Small intestine (tissue), 7 donors: ENCODE results near the gene DNAJB13. TPM values are rescaled to one million over a fixed set of nuclear protein-coding genes. Genes with fewer than 3 reads are reported as not detected.

Experiments
- DNase-seq, 2 donors: peaks; one replicate each; pipeline versions ENCODE4 v3.0.0 to v3.0.0-alpha.2; 2013
- FAIRE-seq: peaks from 2 replicates; lab custom pipeline; 2012; peaks lifted over from hg19 to GRCh38; lab: Jason Lieb, UNC
- H3K27ac ChIP-seq, 3 donors: one replicate each; pipeline ENCODE4 v1.5.1; 2013; ENCODE audit warnings: low read length in 2 of 3, mild to moderate bottlenecking in 2 of 3, control low read depth in 1 of 3, inconsistent platforms in 1 of 3, low read depth in 1 of 3, moderate library complexity in 1 of 3
- H3K27me3 ChIP-seq, 3 donors: one replicate each; pipeline ENCODE4 v1.6.1; 2013; ENCODE audit warnings: low read length in 3 of 3, inconsistent platforms in 1 of 3; ENCODE audit not compliant: control insufficient read depth in 3 of 3, insufficient read depth in 3 of 3
- H3K36me3 ChIP-seq, 3 donors: one replicate each; pipeline ENCODE4 v1.6.1; 2013; ENCODE audit warnings: low read length in 3 of 3, inconsistent platforms in 1 of 3, low read depth in 1 of 3, mild to moderate bottlenecking in 1 of 3, moderate library complexity in 1 of 3; ENCODE audit not compliant: control insufficient read depth in 3 of 3, insufficient read depth in 2 of 3
- H3K4me1 ChIP-seq, 3 donors: one replicate each; pipeline ENCODE4 v1.6.1; 2013; ENCODE audit warnings: low read length in 2 of 3, inconsistent platforms in 1 of 3, low read depth in 1 of 3, mild to moderate bottlenecking in 1 of 3, moderate library complexity in 1 of 3; ENCODE audit not compliant: control insufficient read depth in 3 of 3, insufficient read depth in 2 of 3
- H3K4me3 ChIP-seq, 3 donors: one replicate each; pipeline ENCODE4 v1.5.1; 2013; ENCODE audit warnings: low read length in 3 of 3, control low read depth in 1 of 3, inconsistent platforms in 1 of 3, low read depth in 1 of 3, mild to moderate bottlenecking in 1 of 3, moderate library complexity in 1 of 3
- H3K9me3 ChIP-seq, 2 donors: one replicate each; pipeline ENCODE4 v1.6.1; 2013; ENCODE audit warnings: low read depth in 1 of 2, low read length in 1 of 2; ENCODE audit not compliant: control insufficient read depth in 2 of 2, insufficient read depth in 1 of 2
- WGBS, 3 donors: extraction: QIAGEN DNeasy Blood & Tissue Kit; methylation state at CpG; one replicate each; pipeline ENCODE4 v1.1.7; 2013; 5-methylcytosine and 5-hydroxymethylcytosine counted together
- polyA plus RNA-seq, 4 donors: library from polyadenylated mRNA; stranded (reverse) in 3 of 4; unstranded in 1 of 4; fragments of 200-250 nt in 3 of 4; fragments of 120-200 nt in 1 of 4; gene quantifications; one replicate each; pipeline versions ENCODE4 v1.2.1 to v1.2.3, GENCODE V29; 2013
- donor health status: healthy with polysubstance abuse.
- donor health status: control.
- donor health status: control.
- donor health status: Bipolar disorder and iron deficiency.
- donor health status: healthy.

Gene DNAJB13
- polyA plus RNA-seq, 4 donors: 0.03 to 4.5 (median 0.33) TPM

DNA sequence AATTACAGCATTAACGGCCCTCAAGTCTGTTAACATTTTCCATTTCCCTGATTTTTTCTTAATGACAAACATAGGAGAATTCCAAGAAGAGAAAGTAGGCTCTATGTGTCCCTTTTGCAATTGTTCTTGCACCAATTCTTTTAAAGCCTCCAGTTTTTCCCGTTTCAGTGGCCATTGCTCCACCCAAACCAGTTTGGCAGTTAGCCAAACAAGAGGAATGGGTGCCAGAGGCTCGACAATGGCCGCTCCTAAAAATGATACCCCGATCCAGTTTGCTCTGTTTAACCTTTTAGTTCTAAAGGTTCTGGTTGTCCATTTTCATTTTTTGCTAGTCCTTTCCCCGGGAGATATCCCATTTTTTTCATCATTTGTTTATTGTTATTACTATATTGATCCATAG, 6.7 kb upstream of the DNAJB13 start:
- no peaks in the 10 kb centered on the region for H3K4me1 ChIP-seq
- no peak overlapping the region for H3K27ac ChIP-seq
- no peaks in the 10 kb centered on the region for H3K36me3 ChIP-seq
- DNase-seq (no peak), FAIRE-seq (no peak)
- H3K9me3 ChIP-seq: peaks cover 0 to 26% of the 10 kb centered on the region in 2 donors
- no peaks in the 10 kb centered on the region for H3K27me3 ChIP-seq
- WGBS, 3 donors: 56 to 64% (median 63%) methylated on average over 6 of the region's 6 CpGs
- H3K4me3 ChIP-seq: no peak overlapping the region

DNA sequence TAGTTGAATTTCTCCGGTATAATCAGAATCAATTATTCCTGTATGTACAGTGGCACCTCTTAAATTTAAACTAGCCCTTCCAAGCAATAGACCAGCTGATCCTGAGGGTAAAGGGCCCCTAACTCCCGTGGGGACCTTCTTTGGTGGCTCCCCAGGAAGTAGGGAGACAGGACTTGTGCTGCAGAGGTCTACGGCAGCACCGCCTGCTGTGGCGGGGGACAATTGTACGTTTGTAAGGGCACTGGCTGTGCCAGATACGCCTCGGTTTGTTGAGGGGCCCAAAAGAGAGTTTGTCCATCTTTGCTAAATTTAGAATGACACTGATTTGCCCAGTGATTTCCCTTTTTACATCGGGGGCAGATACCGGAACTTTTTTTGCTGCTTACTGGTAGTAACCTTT, 5.9 kb upstream of the DNAJB13 start:
- H3K36me3 ChIP-seq: no peaks in the 10 kb centered on the region
- WGBS, 3 donors: 78 to 87% (median 82%) methylated on average over 10 of the region's 10 CpGs
- H3K4me1 ChIP-seq: no peaks in the 10 kb centered on the region
- H3K9me3 ChIP-seq: peaks cover 0 to 21% of the 10 kb centered on the region in 2 donors
- FAIRE-seq (no peak), DNase-seq (no peak)
- no peak overlapping the region for H3K27ac ChIP-seq
- H3K27me3 ChIP-seq: no peaks in the 10 kb centered on the region
- no peak overlapping the region for H3K4me3 ChIP-seq

GRCh38 chr11:73945396-73945795, 5.4 kb upstream of the DNAJB13 start:
- 66 to 72% (median 68%) methylated on average over 4 of the region's 4 CpGs for WGBS, 3 donors
- DNase-seq (no peak), FAIRE-seq (no peak)
- H3K4me1 ChIP-seq: no peaks in the 10 kb centered on the region
- no peaks in the 10 kb centered on the region for H3K27me3 ChIP-seq
- H3K36me3 ChIP-seq: no peaks in the 10 kb centered on the region
- no peak overlapping the region for H3K4me3 ChIP-seq
- no peak overlapping the region for H3K27ac ChIP-seq
- peaks cover 0 to 21% of the 10 kb centered on the region in 2 donors for H3K9me3 ChIP-seq

- H3K9me3 ChIP-seq: peaks cover 0 to 13% of the 10 kb centered on the region in 2 donors
- no peak overlapping the region for H3K27ac ChIP-seq
- 69 to 78% (median 75%) methylated on average over 13 of the region's 13 CpGs for WGBS, 3 donors
- H3K4me1 ChIP-seq: no peaks in the 10 kb centered on the region
- no peak for FAIRE-seq
- H3K4me3 ChIP-seq: no peak overlapping the region
- peak in 1 of 2 donors; percentile 64 for DNase-seq
- no peaks in the 10 kb centered on the region for H3K27me3 ChIP-seq
- no peaks in the 10 kb centered on the region for H3K36me3 ChIP-seq
Measured at GRCh38 chr11:73946798-73947458, 3.9 kb upstream of the DNAJB13 start.

DNA sequence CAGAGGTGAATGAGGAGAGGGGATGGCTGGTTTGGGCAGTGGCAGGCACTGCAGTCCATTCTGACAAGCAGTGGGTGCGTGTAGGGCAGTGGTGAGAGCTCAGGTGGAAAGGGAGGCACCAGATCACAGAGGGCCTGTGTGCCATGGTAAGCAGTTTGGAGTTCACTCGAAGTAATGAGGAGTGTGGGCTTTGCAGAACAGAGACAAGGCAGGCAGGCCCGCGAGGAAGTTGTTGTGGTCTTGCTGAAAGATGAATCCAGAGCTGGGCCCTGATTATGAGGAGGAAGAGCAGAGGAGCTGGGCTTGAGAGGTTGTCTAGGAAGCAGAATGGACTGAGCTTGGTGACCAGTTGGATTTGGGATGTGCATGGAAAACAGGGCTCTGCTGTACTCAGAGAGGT, 1.6 kb upstream of the DNAJB13 start:
- H3K27me3 ChIP-seq: no peaks in the 10 kb centered on the region
- H3K4me3 ChIP-seq: no peak overlapping the region
- no peaks in the 10 kb centered on the region for H3K4me1 ChIP-seq
- no peak overlapping the region for H3K27ac ChIP-seq
- FAIRE-seq (no peak), DNase-seq (no peak)
- WGBS, 3 donors: 84 to 87% (median 84%) methylated on average over 4 of the region's 4 CpGs
- no peaks in the 10 kb centered on the region for H3K36me3 ChIP-seq
- peaks cover 0 to 10% of the 10 kb centered on the region in 2 donors for H3K9me3 ChIP-seq

DNA sequence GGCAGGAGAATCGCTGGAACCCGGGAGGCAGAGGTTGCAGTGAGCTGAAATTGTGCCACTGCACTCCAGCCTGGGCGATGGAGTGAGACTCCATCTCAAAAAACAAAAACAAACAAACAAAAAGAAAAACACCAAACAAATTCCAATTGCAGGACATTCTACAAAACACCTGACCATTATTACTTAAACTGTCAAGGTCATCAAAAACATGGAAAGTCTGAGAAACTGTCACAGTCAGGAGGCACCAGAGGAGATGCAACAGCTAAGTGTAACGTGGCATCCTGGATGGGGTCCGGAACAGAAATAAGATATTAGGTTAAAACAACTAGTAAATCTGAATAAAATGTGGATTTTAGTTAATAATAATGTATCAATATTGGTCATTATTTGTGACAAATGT, 914 bp upstream of the DNAJB13 start:
- no peaks in the 10 kb centered on the region for H3K4me1 ChIP-seq
- H3K27ac ChIP-seq: no peak overlapping the region
- FAIRE-seq (no peak), DNase-seq (no peak)
- H3K27me3 ChIP-seq: no peaks in the 10 kb centered on the region
- H3K36me3 ChIP-seq: no peaks in the 10 kb centered on the region
- peaks cover 0 to 10% of the 10 kb centered on the region in 2 donors for H3K9me3 ChIP-seq
- no peak overlapping the region for H3K4me3 ChIP-seq
- WGBS, 3 donors: 87 to 97% (median 95%) methylated on average over 5 of the region's 5 CpGs

GRCh38 chr11:73951797-73952196, 971 bp downstream of the DNAJB13 start:
- Histone ChIP-seq H3K9me3 (peaks cover 0 to 4% of the 10 kb centered on the region in 2 donors), H3K36me3 (no peaks in the 10 kb centered on the region), H3K4me1 (no peaks in the 10 kb centered on the region), H3K4me3 (no peak overlapping the region), H3K27me3 (peaks cover 0 to 7% (median 0%) of the 10 kb centered on the region in 3 donors), H3K27ac (no peak overlapping the region)
- DNase-seq (no peak), FAIRE-seq (no peak)
- WGBS, 3 donors: 87 to 92% (median 87%) methylated on average over 7 of the region's 7 CpGs

DNA sequence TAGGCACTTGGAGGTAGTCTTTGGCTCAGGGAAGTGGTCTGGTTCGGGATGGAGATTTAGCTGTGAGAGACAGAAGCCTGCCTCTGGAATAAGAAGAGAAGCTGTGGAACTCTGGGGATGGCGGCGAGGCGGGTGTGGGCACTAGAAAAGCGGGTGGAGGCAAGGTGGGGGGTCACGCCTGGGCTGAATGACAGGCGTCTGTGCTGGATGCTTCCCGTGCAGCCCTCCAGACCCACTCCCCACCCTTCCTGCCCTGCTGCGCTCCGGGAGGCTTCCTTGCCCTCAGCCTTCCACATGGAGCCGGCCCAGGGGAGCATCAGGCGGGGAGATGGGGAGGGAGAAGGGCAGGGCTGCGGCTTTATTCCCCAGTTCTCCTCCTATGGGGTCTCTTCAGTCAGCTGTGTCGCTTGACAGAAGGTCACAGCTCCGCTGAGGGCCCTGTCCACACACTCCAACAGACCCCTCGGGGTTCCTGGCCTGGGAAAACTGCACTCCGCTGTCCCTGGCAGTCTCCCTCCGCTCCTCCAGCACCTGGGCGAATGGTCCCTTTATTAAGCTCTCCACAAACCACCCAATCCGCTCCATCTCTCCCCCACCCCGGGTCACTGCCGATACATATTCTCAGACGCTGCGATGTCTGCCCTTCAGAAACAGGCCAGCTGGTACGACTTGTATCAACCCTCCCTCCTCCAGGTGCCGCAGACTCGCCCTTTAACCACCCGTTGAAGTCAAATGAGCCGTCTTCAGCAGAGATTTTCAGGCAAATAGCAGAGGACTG, 6.2 kb downstream of the DNAJB13 start:
- Histone ChIP-seq H3K27ac (no peak overlapping the region), H3K36me3 (no peaks in the 10 kb centered on the region), H3K9me3 (no peaks in the 10 kb centered on the region), H3K4me3 (no peak overlapping the region), H3K27me3 (peaks cover 0 to 22% (median 0%) of the 10 kb centered on the region in 3 donors), H3K4me1 (peaks cover 0 to 3% (median 0%) of the 10 kb centered on the region in 3 donors)
- 45 to 59% (median 48%) methylated on average over 29 of the region's 29 CpGs for WGBS, 3 donors
- FAIRE-seq (no peak), DNase-seq (no peak)
